ENCODE data around the gene PFDN6.

DNA sequence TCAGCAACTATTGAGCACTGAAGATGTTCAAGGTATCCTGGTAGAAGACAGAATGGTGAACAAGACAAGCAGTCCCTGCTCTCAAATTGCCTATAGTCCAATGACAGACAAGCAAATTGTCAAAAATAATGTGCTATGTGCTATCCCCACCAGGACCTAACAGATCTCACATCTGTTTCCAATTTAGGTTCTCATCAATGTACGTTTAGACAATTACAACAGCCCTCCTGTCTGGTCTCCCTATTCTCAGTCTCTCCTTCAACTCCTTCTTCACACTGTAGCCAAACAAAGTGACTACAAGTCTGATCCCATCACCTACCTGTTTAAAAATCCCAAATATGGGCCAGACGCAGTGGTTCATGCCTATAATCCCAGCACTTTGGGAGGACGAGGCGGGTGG lies 17.0 kb downstream of the PFDN6 start:
- no peak for TF ChIP-seq CTCF (IDR thresholded peaks at IDR 0.05)
- TF ChIP-seq POLR2AphosphoS5 (IDR thresholded peaks at IDR 0.05; ENCODE audit: low read depth, low read length), result no peak
- TF ChIP-seq, protein P1, sequence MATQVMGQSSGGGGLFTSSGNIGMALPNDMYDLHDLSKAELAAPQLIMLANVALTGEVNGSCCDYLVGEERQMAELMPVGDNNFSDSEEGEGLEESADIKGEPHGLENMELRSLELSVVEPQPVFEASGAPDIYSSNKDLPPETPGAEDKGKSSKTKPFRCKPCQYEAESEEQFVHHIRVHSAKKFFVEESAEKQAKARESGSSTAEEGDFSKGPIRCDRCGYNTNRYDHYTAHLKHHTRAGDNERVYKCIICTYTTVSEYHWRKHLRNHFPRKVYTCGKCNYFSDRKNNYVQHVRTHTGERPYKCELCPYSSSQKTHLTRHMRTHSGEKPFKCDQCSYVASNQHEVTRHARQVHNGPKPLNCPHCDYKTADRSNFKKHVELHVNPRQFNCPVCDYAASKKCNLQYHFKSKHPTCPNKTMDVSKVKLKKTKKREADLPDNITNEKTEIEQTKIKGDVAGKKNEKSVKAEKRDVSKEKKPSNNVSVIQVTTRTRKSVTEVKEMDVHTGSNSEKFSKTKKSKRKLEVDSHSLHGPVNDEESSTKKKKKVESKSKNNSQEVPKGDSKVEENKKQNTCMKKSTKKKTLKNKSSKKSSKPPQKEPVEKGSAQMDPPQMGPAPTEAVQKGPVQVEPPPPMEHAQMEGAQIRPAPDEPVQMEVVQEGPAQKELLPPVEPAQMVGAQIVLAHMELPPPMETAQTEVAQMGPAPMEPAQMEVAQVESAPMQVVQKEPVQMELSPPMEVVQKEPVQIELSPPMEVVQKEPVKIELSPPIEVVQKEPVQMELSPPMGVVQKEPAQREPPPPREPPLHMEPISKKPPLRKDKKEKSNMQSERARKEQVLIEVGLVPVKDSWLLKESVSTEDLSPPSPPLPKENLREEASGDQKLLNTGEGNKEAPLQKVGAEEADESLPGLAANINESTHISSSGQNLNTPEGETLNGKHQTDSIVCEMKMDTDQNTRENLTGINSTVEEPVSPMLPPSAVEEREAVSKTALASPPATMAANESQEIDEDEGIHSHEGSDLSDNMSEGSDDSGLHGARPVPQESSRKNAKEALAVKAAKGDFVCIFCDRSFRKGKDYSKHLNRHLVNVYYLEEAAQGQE (IDR thresholded peaks at IDR 0.05; ENCODE audit: insufficient read depth in 1 of 2, low read depth in 2 of 2, low read length in 1 of 2), result no peak
- TF ChIP-seq TCF7L2 (IDR thresholded peaks at IDR 0.05; ENCODE audit: low read depth, low read length), result no peak
- TF ChIP-seq SIN3A (IDR thresholded peaks at IDR 0.05; ENCODE audit: borderline replicate concordance, insufficient read depth, low read depth, low read length), result no peak

Data from Panc1 (cell line).